Keratinocyte (primary cell): ENCODE data around the gene SAMD13.

Experiments used
- CTCF ChIP-seq, 3 experiments: IDR thresholded peaks in 1 of 3; conservative IDR thresholded peaks in 1 of 3; optimal IDR thresholded peaks in 1 of 3; 2 replicates in 2 of 3; 3 replicates in 1 of 3; pipeline versions ENCODE3 to v1.5.1; 2011; ENCODE audit warnings: low read length in 3 of 3, mild to moderate bottlenecking in 3 of 3, moderate library complexity in 2 of 3, control low read depth in 1 of 3, inconsistent platforms in 1 of 3; ENCODE audit not compliant: insufficient read depth in 2 of 3; ENCODE audit errors: extremely low read depth in 1 of 3
- EZH2 ChIP-seq: IDR thresholded peaks from one replicate; pipeline ENCODE4 v1.6.1; 2012; ENCODE audit warnings: inconsistent platforms, mild to moderate bottlenecking, low read length, moderate library complexity

GRCh38 chr1:84259376-84259775 is 42.1 kb upstream of the SAMD13 start:
- no peak for TF ChIP-seq CTCF (optimal IDR thresholded peaks at IDR 0.05 in 1 of 3, IDR thresholded peaks at IDR 0.05 in 1 of 3, conservative IDR thresholded peaks at IDR 0.05 in 1 of 3; ENCODE audit: extremely low read depth in 1 of 3, insufficient read depth in 2 of 3, low read length in 3 of 3)
- no peak for TF ChIP-seq EZH2
